ENCODE measurements around the gene BRCA1.

Gene BRCA1

DNA sequence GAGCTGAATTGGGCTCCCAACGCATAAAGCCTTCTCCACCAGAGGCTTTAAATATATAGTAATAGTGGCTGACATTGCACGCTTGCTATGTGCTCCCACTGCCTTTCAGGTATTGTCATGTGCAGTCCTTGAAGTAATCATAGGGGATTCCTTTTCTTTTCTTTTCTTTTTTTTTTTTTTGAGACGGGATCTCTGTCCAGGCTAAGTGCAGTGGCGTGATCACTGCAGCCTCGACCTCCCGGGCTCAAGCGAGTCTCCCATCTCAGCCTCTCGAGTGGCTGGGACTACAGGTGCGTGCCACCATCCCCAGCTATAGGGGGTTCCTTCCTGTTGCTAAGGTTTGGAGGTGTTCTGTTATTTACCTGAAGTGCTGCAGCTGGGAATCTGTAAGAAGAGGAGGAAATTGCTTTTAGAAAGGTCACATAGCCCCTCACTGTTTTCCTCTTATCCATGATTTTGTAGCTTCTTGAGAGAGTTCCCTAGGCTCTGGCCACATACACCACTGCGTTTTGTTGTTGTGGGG lies 126.1 kb downstream of the BRCA1 start:
- no peak for DNase-seq

DNA sequence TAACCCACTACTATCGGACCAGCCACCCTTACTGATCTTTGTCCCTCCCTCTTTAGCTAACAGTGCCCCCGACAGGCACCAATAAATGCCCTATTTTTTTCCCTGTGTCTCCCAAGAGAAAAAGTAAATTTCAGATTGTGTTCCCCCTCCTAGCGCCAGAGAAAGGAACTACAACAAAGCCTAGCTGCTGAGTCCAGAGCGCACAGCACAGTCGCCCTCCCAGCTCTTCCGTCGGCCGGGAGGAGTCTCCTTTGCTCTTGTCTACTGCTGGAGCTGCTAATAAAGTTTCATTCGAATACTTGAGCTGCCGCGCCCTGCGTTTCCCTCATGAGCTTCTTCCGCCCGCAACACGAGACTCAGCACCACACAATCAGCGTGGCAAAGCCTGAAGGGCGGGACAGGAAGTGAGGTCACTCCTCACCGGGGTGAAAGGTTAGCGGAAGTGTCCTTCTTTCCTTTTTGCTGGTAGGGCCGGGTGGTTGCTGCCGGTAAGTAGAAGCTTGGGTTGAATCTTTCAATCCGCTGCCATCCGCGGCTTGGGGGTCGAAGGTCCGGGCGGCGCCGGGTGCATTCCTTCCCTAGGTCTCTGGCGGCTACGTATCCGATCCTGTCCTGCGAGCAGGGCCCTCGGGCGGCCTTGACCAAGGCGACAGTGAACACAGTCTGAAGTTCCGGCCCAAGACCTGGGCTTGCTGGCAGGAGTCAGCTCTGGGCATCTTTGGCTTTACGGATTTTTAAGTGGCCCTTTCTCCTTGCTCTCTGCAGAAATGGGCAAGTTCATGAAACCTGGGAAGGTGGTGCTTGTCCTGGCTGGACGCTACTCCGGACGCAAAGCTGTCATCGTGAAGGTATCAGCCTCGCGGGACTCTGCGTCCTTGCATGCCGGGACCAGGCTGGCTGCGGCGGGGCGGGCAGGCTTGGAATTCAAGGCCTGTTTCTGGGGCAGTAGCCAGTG lies 126.9 kb downstream of the BRCA1 start, which contains the start of gene RPL27:
RPL27 (plus strand) TSS at position 436 of the 955 bp plus-strand sequence; CDS start at position 768, 332 bp downstream.
- DNase-seq = peak; percentile 98 to 100

DNA sequence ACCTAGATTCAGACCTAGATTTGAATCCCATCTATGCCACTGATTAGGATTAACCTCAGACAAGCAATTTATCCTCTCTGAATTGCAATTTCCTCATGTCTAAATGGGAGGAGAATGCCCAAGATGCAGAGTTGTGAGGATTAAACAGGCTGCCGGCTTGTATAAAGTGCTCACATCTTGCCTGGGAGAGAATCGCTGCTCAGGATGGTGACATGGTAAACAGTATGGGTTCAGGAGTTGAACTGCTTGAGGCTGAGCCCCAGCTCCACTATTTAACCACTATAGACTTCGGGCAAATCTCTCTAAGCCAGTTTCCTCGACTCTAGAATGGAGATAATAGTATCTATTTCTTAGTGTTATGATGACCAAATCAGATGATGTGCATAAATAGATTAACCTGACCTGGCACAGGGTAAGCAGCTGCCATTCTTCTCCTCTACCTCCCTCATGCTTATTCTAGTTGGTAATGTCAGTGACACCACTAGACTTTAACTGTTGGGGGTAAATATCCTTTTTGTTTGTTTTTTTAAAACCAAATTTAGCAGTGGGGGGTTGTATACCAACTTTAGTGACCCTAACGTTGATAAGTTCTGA lies 127.7 kb downstream of the BRCA1 start:
- DNase-seq = no peak
